Naive thymus-derived CD4-positive, alpha-beta T cell (primary cell): ENCODE data around the gene MS4A8. TPM values are rescaled to one million over a fixed set of nuclear protein-coding genes. Genes with fewer than 3 reads are reported as not detected.

Experiments
- ATAC-seq: fragments of 150-1000 bp; cut with Tn5 transposase; 2 replicates; pipeline ENCODE4 v1.10.0; 2021; ENCODE audit warnings: mild to moderate bottlenecking, moderate library complexity
- CTCF ChIA-PET: fragments of 350-600 bp; sonication (Branson Sonifier 250); formaldehyde crosslinking; loops from one replicate; lab custom pipeline; 2021; ENCODE audit warnings: antibody characterized with exemption; lab: Charles Lee
- POLR2A ChIA-PET: fragments of 350-600 bp; sonication (Branson Sonifier 250); formaldehyde crosslinking; loops from one replicate; lab custom pipeline; 2021; ENCODE audit warnings: antibody characterized with exemption, inconsistent platforms; lab: Charles Lee
- DNase-seq, 9 donors: peaks; one replicate each; pipeline versions ENCODE4 v3.0.0 to v3.0.0-alpha.2; 2020 to 2022; ENCODE audit warnings: mixed read lengths in 1 of 9
- H3K27ac ChIP-seq: one replicate; pipeline ENCODE4 v1.7.0; 2013; ENCODE audit warnings: mild to moderate bottlenecking, low read depth, low read length, moderate library complexity
- H3K27me3 ChIP-seq, 2 donors: one replicate each; pipeline ENCODE4 v1.7.0; 2013; ENCODE audit warnings: low read length in 2 of 2, mild to moderate bottlenecking in 2 of 2, moderate library complexity in 2 of 2; ENCODE audit not compliant: control insufficient read depth in 2 of 2, insufficient read depth in 2 of 2
- H3K36me3 ChIP-seq, 3 experiments: 1 replicate in 2 of 3; 2 replicates in 1 of 3; pipeline ENCODE4 v1.7.0; 2013; ENCODE audit warnings: low read length in 3 of 3, mild to moderate bottlenecking in 3 of 3, moderate library complexity in 1 of 3; ENCODE audit not compliant: insufficient read depth in 3 of 3, control insufficient read depth in 2 of 3
- H3K4me1 ChIP-seq, 2 donors: one replicate each; pipeline ENCODE4 v1.7.0; 2013; ENCODE audit warnings: low read length in 2 of 2, mild to moderate bottlenecking in 2 of 2, moderate library complexity in 1 of 2; ENCODE audit not compliant: control insufficient read depth in 2 of 2, insufficient read depth in 2 of 2
- H3K4me3 ChIP-seq: 2 replicates; pipeline ENCODE4 v1.7.0; 2013; ENCODE audit warnings: mild to moderate bottlenecking, low read length
- H3K9me3 ChIP-seq, 3 experiments: 1 replicate in 2 of 3; 2 replicates in 1 of 3; pipeline ENCODE4 v1.7.0; 2013; ENCODE audit warnings: low read length in 3 of 3; ENCODE audit not compliant: control insufficient read depth in 2 of 3
- H3K27ac Mint-ChIP-seq, 9 donors: one replicate each; pipeline ENCODE4 v1.8.0; 2020 to 2022; ENCODE audit warnings: mixed read lengths in 9 of 9, mild to moderate bottlenecking in 8 of 9, moderate library complexity in 5 of 9, inconsistent platforms in 2 of 9
- H3K27me3 Mint-ChIP-seq, 5 donors: one replicate each; pipeline ENCODE4 v1.8.0; 2021 to 2022; ENCODE audit warnings: mixed read lengths in 5 of 5, mild to moderate bottlenecking in 1 of 5
- H3K36me3 Mint-ChIP-seq, 5 donors: one replicate each; pipeline ENCODE4 v1.8.0; 2020 to 2022; ENCODE audit warnings: mixed read lengths in 5 of 5, mild to moderate bottlenecking in 3 of 5, inconsistent platforms in 1 of 5
- H3K4me1 Mint-ChIP-seq, 7 donors: one replicate each; pipeline ENCODE4 v1.8.0; 2020 to 2022; ENCODE audit warnings: mixed read lengths in 7 of 7, mild to moderate bottlenecking in 3 of 7, inconsistent platforms in 1 of 7
- H3K4me3 Mint-ChIP-seq, 10 donors: one replicate each; pipeline ENCODE4 v1.8.0; 2020 to 2022; ENCODE audit warnings: mild to moderate bottlenecking in 10 of 10, mixed read lengths in 10 of 10, moderate library complexity in 6 of 10, inconsistent platforms in 2 of 10
- H3K9me3 Mint-ChIP-seq, 11 donors: one replicate each; pipeline ENCODE4 v1.8.0; 2020 to 2022; ENCODE audit warnings: mixed read lengths in 11 of 11, mild to moderate bottlenecking in 4 of 11, inconsistent platforms in 1 of 11, moderate library complexity in 1 of 11
- intact Hi-C, 2 donors: fragments of 100-400 bp; cut with micrococcal nuclease; formaldehyde crosslinking; loops; one replicate each; pipeline ENCODE4 v1.15.1; 2023
- polyA plus RNA-seq, 2 donors: library from polyadenylated mRNA; unstranded; fragments of 300-500 nt; fragmentation: Illumina TruSeq; gene quantifications; one replicate each; pipeline ENCODE4 v1.2.3, GENCODE V29; 2021
- total RNA-seq, 6 experiments: library from RNA in 5 of 6; stranded (reverse) in 5 of 6; gene quantifications; 1 replicate in 5 of 6; 2 replicates in 1 of 6; pipeline ENCODE4 v1.2.3 and lab custom pipeline; 2021 to 2026

The MS4A8 gene
- total and polyA plus RNA-seq, 7 experiments from 2014 or later, result not detected

- intact Hi-C loops, result no loop called here
- Mint-ChIP-seq H3K9me3 (peaks cover 0 to 6% (median 0%) of the 10 kb centered on the region in 11 donors), H3K4me3 (no peak overlapping the region), H3K4me1 (no peaks in the 10 kb centered on the region), H3K36me3 (no peaks in the 10 kb centered on the region), H3K27me3 (peaks cover 6 to 44% (median 31%) of the 10 kb centered on the region in 5 donors), H3K27ac (no peak overlapping the region)
- no peak overlapping the region for H3K27ac ChIP-seq
- ATAC-seq (no peak), DNase-seq (no peak)
- H3K27me3 ChIP-seq, result no peaks in the 10 kb centered on the region
- CTCF ChIA-PET, result no interaction called here
- H3K4me1 ChIP-seq, result no peaks in the 10 kb centered on the region
- POLR2A ChIA-PET, result no interaction called here
- no peaks in the 10 kb centered on the region for H3K36me3 ChIP-seq
- H3K9me3 ChIP-seq, result no peaks in the 10 kb centered on the region
- H3K4me3 ChIP-seq, result no peak overlapping the region
Measured at GRCh38 chr11:60748821-60749220, 49.4 kb downstream of the MS4A8 start.

DNA sequence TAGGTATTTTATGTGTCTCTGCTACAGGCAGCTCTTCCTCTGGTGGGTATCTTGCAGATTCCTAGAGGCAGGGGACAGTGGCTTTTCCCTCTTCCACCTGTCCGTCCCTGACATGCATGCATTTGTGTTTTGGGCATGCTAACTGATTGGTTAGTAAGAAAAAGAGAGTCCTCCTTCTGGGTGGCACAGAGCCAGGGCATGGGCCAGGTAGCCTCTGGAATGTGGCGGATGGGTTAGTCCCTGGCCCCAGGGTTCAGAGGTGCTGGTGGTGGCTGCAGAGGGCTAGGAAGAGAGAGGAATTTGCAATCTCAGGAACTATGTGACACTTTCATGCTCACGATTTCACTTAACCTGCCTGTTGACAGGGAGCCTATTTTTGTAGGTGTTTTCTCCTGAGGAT lies 51.5 kb downstream of the MS4A8 start:
- Histone ChIP-seq H3K4me3 (no peak overlapping the region), H3K27me3 (no peaks in the 10 kb centered on the region), H3K36me3 (no peaks in the 10 kb centered on the region), H3K27ac (no peak overlapping the region), H3K4me1 (no peaks in the 10 kb centered on the region), H3K9me3 (no peaks in the 10 kb centered on the region)
- intact Hi-C loops, result no loop called here
- Mint-ChIP-seq H3K4me1 (no peaks in the 10 kb centered on the region), H3K9me3 (peaks cover 0 to 6% (median 0%) of the 10 kb centered on the region in 11 donors), H3K4me3 (no peak overlapping the region), H3K36me3 (no peaks in the 10 kb centered on the region), H3K27me3 (peaks cover 6 to 30% (median 19%) of the 10 kb centered on the region in 5 donors), H3K27ac (no peak overlapping the region)
- DNase-seq, result no peak
- CTCF ChIA-PET, result no interaction called here
- no peak for ATAC-seq
- POLR2A ChIA-PET, result no interaction called here

GRCh38 chr11:60753309-60753708 lies 53.9 kb downstream of the MS4A8 start:
- no peak overlapping the region for H3K27ac Mint-ChIP-seq
- H3K9me3 ChIP-seq, result no peaks in the 10 kb centered on the region
- no peaks in the 10 kb centered on the region for H3K27me3 ChIP-seq
- H3K27me3 Mint-ChIP-seq, result peaks cover 12 to 34% (median 30%) of the 10 kb centered on the region in 5 donors
- ChIA-PET POLR2A (no interaction called here), CTCF (no interaction called here)
- intact Hi-C loops, result no loop called here
- no peak overlapping the region for H3K4me3 ChIP-seq
- ATAC-seq (no peak), DNase-seq (no peak)
- H3K4me1 ChIP-seq, result no peaks in the 10 kb centered on the region
- H3K4me1 Mint-ChIP-seq, result no peaks in the 10 kb centered on the region
- no peak overlapping the region for H3K27ac ChIP-seq
- no peaks in the 10 kb centered on the region for H3K36me3 Mint-ChIP-seq
- no peaks in the 10 kb centered on the region for H3K36me3 ChIP-seq
- no peaks in the 10 kb centered on the region for H3K9me3 Mint-ChIP-seq
- no peak overlapping the region for H3K4me3 Mint-ChIP-seq

DNA sequence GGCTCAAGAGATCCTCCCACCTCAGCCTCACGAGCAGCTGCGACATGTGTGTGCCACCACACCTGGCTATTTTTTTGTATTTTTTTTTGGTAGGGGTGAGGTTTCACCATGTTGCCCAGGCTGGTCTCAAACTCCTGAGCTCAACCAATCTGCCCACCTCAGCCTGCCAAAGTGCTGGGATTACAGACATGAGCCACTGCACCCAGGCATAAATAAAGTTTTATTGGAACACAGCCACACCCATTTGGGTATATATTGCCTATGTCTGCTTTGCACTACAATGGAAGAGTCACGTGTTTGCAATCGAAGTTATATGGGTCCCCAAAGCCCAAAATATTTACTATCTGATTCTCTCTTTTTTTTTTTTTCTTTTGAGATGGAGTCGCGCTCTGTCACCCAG lies 55.5 kb downstream of the MS4A8 start:
- Histone ChIP-seq H3K36me3 (no peaks in the 10 kb centered on the region), H3K9me3 (no peaks in the 10 kb centered on the region), H3K4me3 (no peak overlapping the region), H3K27ac (no peak overlapping the region), H3K4me1 (no peaks in the 10 kb centered on the region), H3K27me3 (no peaks in the 10 kb centered on the region)
- no peak for ATAC-seq
- intact Hi-C loops, result loop anchor here in 1 of 2 donors (5.0 kb wide), 1 partner anchor 393 kb away; no protein-coding TSS in a partner anchor
- H3K4me3 Mint-ChIP-seq, result no peak overlapping the region
- H3K9me3 Mint-ChIP-seq, result no peaks in the 10 kb centered on the region
- POLR2A ChIA-PET, result no interaction called here
- CTCF ChIA-PET, result no interaction called here
- peaks cover 28 to 50% (median 41%) of the 10 kb centered on the region in 5 donors for H3K27me3 Mint-ChIP-seq
- no peak overlapping the region for H3K27ac Mint-ChIP-seq
- H3K36me3 Mint-ChIP-seq, result no peaks in the 10 kb centered on the region
- H3K4me1 Mint-ChIP-seq, result peaks cover 0 to 5% (median 0%) of the 10 kb centered on the region in 7 donors
- no peak for DNase-seq

GRCh38 chr11:60756307-60757032 lies 57.1 kb downstream of the MS4A8 start, which contains the start of gene MS4A15:
TSS of gene MS4A15 (plus strand) at chr11:60756867. CDS start at chr11:60763734, 6,867 bp downstream.
- intact Hi-C loops, result loop anchor here in 1 of 2 donors (5.0 kb wide), 1 partner anchor 394 kb away; no protein-coding TSS in a partner anchor
- Mint-ChIP-seq H3K27ac (peak within 1 kb of the TSS in 1 of 9 donors; percentile 43), H3K4me3 (no peak within 1 kb of the TSS), H3K9me3 (no peaks in the 10 kb centered on the region), H3K27me3 (peaks cover 37 to 53% (median 42%) of the 10 kb centered on the region in 5 donors), H3K36me3 (no peaks in the 10 kb centered on the region), H3K4me1 (peaks cover 0 to 5% (median 0%) of the 10 kb centered on the region in 7 donors)
- no peaks in the 10 kb centered on the region for H3K9me3 ChIP-seq
- POLR2A ChIA-PET, result no interaction called here
- ATAC-seq, result no peak
- no peaks in the 10 kb centered on the region for H3K36me3 ChIP-seq
- CTCF ChIA-PET, result no interaction called here
- H3K27me3 ChIP-seq, result no peaks in the 10 kb centered on the region
- H3K4me1 ChIP-seq, result no peaks in the 10 kb centered on the region
- H3K27ac ChIP-seq, result no peak within 1 kb of the TSS
- no peak within 1 kb of the TSS for H3K4me3 ChIP-seq
- DNase-seq, result no peak

- no peak overlapping the region for H3K4me3 Mint-ChIP-seq
- H3K36me3 ChIP-seq, result no peaks in the 10 kb centered on the region
- H3K4me1 Mint-ChIP-seq, result peaks cover 0 to 5% (median 0%) of the 10 kb centered on the region in 7 donors
- no peaks in the 10 kb centered on the region for H3K36me3 Mint-ChIP-seq
- no peaks in the 10 kb centered on the region for H3K9me3 Mint-ChIP-seq
- no peak overlapping the region for H3K4me3 ChIP-seq
- ATAC-seq (no peak), DNase-seq (no peak)
- H3K27ac Mint-ChIP-seq, result peak overlapping the region in 1 of 9 donors; percentile 43
- H3K4me1 ChIP-seq, result no peaks in the 10 kb centered on the region
- no peaks in the 10 kb centered on the region for H3K27me3 ChIP-seq
- ChIA-PET CTCF (no interaction called here), POLR2A (no interaction called here)
- intact Hi-C loops, result loop anchor here in 1 of 2 donors (5.0 kb wide), 1 partner anchor 395 kb away; no protein-coding TSS in a partner anchor
- no peaks in the 10 kb centered on the region for H3K9me3 ChIP-seq
- H3K27me3 Mint-ChIP-seq, result peaks cover 30 to 49% (median 44%) of the 10 kb centered on the region in 5 donors
- H3K27ac ChIP-seq, result no peak overlapping the region
Measured at GRCh38 chr11:60757231-60757800, 57.9 kb downstream of the MS4A8 start.
